Right renal cortex interstitium (tissue), 3 donors: ENCODE measurements around the gene BCAS1. TPM values are rescaled to one million over a fixed set of nuclear protein-coding genes. Genes with fewer than 3 reads are reported as not detected.

ENCODE experiments used
- DNase-seq, 3 donors: peaks; one replicate each; pipeline ENCODE4 v3.0.0-alpha.2; 2013; ENCODE audit warnings: low read depth in 3 of 3, low spot score in 2 of 3
- polyA plus RNA-seq, 3 donors: library from polyadenylated mRNA; unstranded; fragments of 120-200 nt; gene quantifications; one replicate each; pipeline ENCODE4 v1.2.1, GENCODE V29; 2013; ENCODE audit not compliant: insufficient read length in 3 of 3

Gene BCAS1
- polyA plus RNA-seq, 3 donors: 2.1 to 3.3 (median 3.3) TPM

DNA sequence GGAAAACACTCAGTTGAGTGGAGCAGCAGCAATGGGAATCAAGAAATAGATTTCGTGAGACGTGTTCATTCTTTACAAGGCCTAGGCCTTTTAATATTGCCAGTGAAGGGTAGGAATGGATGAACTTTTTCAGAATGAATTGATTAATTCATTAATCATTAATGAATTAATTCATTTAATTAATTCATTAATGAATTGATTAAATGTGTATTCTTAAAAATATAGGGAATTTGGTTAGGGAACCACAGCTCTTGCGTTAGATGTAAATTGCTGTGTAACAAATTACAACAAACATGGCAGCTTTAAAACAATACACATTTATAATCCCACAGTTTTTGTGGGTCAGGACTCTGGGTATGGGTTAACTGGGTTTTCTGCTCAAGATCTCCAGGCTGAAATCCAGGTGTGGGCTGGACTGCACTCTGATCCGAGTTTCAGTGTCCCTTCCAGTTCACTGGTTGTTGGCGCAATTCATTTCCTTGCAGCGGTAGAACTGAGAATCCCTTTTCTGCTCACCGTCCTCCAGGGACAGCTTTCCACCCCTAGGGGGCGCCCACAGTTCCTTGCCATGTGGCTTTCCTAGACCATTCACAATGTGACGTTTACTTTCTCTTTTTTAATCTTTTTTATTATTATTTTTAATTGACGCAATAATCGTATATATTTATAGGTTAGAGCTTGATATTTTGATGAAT, 32.8 kb upstream of the BCAS1 start:
- DNase-seq: peak in 1 of 3 donors; percentile 47

DNA sequence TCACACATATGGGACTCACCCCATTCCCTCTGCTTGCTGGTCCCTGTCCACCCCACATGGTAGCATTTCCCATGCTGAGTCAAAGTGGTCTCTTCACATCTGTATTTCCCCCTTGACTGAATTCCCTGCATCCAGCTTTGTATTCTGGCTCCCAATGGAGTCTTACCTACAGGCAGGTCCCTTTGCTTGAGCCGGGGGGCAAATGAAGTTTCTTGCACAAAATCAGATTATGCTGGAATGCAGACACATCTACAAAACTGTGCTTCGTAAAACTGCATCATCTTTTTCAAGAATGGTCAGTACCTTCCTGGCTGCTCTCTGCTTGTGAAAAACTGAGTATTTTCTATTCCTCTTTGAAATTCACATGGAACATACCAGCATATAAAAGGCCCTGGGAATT, 32.1 kb upstream of the BCAS1 start:
- no peak for DNase-seq

DNA sequence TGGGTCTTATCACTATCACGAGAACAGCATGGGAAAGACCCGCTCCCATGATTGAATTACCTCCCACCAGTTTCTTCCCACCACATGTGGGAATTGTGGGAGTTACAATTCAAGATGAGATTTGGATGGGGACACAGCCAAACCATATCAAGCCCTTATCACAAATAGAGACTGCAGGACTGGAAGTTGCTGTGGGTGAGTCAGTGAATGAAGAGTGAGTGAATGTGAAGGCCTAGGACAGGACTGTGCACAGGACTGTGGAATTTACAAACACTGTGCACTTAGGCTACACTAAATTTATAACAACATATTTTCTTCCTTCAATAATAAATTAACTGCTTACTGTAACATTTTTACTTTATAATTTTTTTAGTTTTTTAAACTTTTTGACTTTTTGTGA, 30.2 kb upstream of the BCAS1 start:
- no peak for DNase-seq

DNA sequence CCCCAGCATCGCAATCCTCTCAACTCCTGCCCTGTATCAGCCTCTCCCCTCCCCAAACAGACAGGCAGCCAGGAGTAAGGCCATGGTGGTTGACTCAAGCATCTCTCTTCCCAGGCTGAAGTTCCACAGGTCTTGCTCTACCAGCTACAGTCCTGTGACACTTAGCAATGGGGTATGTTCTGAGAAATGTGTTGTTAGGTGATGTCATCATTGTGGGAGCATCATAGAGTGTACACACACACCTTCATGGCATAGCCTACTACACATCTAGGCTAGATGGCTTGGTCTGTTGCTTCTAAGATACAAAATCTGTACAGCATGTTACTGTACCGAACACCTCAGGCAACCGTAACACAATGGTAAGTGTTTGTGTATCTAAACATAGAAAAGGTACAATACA, 29.5 kb upstream of the BCAS1 start:
- no peak for DNase-seq

DNA sequence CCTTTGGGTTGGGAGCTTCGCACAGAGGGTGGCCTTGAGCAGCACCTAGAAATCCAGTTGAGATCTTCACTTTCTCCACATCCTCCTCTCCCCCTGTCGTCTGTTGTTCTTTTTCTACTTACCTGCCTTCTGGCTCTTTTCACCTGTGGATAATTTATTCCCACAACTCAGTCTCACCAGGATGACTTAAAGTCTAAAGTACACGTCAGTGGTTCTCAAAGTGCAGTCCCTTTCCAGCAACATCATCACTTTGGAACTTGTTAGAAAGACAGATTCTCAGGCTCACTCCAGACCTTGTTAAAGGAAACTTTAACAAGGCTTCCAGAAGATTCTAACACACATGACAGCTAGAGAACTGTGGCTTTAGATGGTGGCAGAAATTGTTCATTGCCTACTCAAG, 27.7 kb upstream of the BCAS1 start:
- no peak for DNase-seq

DNA sequence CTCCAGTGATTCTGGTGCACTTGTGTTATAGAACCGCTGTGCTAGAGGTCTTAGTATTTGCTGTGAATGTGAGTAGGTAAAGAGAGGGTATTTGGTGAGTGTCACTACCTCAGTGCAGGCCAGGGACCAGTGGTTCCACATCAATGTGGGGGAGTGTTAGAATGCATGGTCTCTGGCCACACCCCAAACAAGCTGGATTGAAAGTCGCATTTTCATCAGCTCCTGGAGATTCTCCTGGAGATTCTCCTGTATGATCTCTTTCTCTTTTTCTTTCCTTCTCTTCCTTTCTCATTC, 26.8 kb upstream of the BCAS1 start:
- no peak for DNase-seq

DNA sequence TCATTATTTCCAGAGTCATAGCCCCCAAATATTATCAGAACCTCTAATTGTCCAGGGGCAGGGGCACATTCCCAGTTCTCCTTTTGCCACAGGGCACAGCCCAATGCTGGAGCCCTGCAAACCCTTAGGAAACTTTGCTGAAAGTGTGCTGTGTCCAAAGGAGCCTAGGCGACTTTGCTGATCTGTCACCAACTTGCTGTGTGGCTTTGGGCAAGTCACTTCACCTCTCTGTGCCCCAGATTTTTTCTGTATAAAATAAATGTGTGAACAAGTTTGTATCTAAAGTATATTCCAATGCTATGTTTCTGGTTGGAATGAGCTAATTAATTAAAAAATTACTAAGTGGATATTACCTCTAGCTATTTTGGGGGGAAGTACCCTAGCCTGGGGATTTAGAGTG, 25.4 kb upstream of the BCAS1 start:
- no peak for DNase-seq

DNA sequence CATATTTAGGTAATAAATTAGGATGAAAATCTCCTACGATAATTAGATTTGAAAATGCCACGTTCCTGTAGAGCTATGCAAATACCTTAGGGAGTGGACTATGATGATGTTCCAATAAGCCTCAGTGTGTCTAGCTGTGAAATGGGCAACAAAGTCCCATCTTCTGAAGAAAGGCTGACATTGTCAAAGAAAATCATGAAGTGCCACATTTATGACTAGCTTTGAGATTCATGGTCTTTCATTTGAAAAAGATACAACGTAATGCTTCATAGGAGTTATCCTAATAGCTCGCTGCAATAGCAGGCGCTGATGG, 23.8 kb upstream of the BCAS1 start:
- DNase-seq: no peak

DNA sequence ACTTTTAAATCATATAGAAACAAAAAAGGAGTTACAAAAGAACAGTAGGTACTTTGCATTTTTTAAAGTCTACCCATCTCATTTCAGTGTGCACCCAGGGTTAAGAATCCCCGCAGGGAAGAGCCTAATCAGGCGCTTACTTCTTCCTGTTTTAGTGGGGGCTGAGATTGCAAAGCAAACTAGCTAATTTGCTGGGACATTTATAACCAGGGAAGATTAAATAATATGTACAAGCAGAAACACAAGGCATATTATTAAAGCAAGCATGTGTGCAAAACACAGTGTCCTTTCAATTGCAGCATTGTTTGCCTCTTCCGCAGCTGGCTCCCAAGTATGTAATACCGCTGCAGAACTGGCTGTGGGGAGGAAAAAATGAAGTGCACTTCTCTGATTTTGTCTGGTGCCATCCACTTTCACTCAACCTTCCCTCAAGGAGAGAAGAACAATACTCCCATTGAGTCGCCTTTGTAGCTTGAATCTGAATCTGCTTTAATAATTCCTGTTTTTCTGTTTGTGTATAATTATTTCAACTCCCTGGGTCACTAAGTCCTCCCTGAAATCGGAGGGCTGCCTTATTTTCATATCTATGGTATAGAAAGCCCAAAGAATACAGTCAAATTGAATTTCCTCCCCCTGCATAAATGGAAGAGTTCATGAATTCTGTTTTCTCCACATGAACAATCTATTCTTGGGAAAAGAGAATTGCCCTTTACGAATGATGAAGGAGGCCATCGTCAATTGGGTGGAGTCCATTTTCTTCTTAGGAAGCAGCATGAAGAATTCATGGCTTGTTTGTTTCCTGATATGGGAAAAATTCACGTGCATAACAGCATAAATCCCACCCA, 23.3 kb upstream of the BCAS1 start:
- DNase-seq: no peak

DNA sequence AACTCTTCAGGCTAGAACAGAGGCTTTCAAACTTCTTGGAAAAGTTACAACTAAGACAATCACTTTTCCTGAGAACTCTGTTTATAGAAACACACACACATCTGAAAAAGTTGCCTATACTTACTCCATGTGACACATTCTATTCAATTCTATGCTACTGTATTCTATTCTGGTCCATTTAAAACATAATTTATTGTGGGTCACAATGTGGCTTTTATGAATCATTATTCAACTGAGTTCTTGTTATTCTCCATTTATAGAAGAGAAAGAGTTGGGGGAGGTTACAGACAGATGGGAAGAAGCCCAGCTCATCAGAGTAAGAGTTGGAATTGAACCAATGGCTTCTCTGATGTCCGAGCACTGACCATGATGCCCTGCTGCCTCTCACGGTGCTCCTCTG, 21.6 kb upstream of the BCAS1 start:
- no peak for DNase-seq

DNA sequence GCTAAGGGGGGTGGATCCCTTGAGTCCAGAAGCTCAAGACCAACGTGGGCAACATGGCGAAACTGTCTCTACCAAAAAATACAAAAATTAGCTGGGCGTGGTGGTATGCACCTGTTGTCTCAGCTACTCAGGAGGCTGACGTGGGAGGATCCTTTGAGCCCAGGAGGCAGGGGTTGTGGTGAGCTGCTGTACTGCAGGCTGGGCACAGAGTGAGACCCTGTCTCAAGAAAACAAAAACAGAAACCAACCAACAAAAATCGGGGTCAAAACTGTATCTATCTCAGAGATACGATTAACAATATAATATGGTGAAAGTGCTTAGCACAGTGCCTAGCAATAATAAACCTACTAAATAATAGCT, 20.7 kb upstream of the BCAS1 start:
- no peak for DNase-seq

DNA sequence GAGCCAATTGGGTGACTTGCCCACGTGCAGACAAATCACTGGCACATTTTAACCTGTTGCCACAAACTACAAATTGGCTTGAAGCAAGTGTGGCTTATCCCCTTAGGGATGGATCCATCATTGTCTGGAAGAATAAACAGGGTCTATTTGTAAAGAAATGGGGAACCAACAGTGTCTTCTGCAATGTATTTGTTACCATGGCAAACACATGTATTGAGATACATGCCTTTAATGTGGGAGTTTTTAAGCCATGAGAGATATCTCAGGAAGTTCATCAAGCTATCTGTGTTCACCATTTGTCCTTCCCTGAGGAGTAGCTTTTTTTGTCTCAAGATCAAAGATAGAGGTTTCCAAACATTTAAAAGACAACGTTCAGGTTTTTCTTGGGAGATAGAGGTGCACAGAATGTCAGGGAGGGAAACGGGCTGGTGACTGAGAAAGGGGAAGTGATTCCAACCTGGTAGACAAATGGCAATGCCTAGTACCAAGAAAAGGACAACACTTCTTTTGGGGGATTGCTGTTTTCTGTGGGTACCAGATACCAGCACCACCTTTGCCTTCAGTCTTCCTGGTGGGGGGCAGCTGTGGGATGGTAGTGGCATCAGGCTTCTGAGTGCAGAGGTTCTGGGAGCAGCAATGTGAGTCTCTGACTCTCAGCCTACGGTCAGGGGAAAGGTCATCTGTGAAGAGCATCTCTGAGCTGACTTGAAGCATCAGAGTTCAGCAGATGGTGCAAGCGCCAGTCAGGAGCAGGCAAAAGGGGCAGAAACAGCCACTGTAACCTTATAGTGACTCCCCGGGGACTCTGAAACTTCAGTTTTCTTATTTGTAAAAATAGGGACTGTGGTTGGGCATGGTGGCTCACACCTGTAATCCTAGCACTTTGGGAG, 20.1 kb upstream of the BCAS1 start:
- DNase-seq: no peak

DNA sequence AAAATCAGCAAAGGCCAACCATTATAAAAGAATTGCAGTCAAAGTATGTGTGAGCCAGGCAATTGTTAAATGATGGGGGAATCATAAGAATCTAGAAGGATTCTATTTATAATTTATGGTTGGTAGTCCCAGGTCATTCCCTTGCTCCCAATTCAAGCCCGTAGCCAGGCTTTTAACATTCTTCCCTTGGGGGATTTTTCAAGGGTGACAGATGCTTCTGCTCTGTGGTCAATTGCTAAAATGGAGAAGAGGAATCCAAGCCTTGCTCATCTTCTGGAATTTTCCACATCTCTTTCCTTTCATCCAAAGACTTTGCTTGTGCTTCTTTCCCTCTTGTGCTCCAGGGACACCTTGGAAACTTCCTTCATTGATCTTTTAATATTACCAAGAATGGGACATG, 18.0 kb upstream of the BCAS1 start:
- no peak for DNase-seq

DNA sequence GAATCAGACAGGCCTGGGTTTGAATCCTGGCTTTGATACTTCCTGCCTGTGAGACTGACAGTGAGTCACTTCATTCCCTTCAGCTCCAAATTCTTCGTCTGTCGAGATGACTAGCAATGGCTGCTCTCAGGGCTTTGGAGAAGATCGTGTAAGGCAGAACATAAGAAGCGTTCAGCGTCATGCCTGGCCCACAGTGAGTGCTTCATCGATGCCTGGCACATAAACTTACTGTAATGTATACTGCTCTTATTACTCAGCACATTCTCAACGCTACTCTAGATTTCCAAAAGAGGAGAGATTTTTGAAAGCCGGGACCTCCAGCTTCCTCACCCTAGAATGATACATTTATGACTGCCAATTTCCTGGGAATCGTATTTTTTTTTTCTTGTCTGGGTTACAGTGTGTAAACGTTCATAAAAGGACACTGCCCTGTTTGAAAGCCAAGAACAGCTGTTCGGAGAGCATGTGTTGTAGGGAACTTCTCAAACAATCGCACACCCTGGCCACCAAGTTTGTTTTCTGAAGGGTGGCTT, 16.2 kb upstream of the BCAS1 start:
- DNase-seq: no peak

DNA sequence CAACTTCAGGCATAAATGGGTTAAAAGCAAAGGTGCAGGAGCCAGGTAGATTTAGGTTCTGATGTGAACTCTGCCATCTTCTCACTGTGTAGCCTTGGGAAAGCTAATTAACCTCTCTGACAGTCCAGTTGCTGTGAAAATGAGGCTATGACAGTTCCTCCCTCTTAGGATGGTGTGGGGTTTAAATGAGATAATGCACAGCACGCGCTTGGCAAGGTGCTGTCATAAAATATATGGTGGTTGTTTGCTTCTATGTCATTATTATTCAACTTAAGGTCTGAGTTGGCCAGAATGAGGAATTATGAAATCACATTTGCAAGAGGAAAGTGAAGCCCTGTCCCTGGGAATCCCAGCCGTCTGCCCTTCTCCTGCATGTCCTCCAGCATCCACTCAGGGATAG, 15.5 kb upstream of the BCAS1 start:
- DNase-seq: no peak

DNA sequence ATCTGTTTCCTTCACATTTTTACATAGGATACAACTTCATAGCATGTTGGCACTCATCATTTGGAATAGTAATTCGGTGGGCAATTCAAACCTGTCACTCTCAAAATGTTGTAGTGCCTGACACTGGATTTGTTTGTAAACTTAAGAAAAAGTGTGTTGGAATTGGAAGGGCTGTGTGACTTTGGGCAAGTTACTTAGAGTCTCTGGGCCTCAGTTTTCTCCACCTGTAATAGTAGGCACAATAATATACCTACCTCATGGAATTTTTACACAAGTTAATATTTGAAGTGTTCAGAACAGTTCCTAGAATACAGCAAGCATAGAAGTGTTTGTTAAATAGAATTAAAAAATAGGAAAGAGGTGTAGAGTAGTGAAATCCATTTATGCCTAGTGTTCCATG, 15.0 kb upstream of the BCAS1 start:
- DNase-seq: no peak

DNA sequence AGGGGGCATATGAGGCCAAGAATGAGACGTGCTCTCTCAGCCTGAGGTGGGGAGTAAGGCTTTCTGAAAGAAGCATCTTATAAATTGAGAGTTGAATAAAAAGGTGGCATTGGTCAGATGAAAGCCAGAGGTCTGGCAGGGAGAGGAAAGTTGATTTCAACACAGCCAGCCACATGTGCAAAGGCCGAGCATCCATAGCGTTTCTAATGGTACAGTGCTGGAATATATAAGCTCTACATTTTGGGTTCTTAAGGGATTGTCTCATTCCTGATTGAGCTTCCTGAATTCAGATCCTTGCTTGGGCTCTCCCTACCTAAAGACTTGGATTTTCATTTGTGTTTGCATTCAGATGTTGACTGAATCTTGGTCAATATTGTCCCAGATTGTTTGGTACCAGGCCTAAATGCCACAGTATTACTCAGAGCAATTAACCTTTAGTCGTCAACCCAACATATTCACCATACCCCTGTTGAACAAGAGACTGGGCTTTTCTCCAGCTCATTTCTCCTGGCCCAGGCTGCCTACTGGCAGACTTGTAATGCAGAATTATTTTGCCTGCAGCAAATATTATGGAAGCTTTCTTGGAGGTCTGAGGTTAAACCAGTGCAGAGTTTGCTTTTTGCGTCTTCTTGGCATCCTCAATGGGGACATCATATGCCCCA, 14.5 kb upstream of the BCAS1 start:
- DNase-seq: no peak

DNA sequence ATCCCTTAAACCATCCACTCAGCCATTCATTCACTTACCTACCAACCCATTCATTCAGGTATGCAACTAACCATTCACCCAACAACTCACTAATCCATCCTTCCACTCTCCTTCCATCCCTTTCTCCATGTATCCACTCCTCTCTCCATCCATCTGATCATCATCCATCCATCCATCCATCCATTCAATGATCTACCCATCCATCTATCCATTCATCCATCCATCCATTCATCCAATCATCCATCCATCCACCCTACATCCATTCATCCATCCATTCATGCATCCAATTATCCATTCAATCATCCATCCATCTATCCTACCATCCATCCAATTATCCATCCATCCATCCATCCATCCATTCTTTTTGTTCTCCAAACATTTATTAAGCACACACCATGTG, 13.8 kb upstream of the BCAS1 start:
- DNase-seq: no peak

DNA sequence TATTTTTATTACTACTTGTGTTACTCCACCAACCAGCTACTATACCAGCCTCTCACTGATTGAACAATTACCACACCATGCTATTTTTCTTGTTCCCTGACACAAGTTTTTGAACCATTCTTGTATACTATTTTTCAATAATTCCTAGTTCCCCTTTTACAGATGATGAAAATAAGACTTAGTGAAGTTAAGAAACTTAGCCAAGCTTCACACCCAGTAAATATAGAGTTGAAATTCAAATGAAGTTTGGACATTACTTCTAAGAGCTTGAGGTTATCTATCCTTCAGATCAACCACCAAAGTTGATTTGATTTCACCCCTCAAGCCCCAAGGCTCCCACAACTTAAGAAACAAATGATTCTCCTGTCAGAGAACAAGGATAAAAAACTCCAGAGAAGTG, 13.1 kb upstream of the BCAS1 start:
- DNase-seq: no peak

DNA sequence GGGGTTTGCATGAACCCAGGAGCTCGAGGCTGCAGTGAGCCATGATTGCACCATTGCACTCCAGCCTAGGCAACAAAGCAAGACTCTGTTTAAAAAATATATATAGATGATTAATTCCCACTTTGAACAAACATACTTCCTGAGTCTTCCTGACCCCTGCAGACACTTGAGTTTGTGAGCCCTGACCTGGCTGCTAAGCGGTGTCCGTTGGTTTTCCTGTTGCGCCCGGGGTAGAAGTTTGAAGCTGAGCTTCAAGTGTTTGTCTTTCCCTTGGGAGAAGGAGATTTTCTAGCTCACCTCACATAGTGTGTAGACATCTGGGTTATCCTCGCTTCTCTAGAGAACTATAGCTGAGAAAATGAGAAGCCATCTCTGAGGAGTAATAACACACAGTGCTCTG, 11.7 kb upstream of the BCAS1 start:
- DNase-seq: no peak

DNA sequence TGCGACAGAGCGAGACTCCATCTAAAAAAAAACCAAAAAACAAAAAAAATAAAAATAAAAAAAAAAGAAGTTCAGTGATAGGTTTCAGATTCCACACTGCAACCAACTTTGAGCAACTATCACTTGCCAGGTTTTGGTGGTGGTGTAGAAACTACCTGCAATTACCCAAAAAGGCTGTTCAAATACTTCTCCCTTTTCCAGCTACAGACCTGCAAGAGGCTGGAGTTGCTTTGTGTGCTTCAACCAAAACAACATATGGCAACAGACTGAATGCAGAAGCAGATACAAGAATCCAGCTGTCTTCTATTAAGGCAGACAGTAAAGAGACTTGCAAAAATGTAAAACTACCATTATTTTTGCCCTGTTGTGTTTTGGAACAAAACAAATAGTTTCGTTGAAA, 9.3 kb upstream of the BCAS1 start:
- DNase-seq: no peak
